Ovary (tissue), 3 donors: ENCODE results near the gene SOX5.

ENCODE experiments used
- CTCF ChIP-seq, 3 donors: fragments of 450-650 bp in 2 of 3; fragments of 200-600 bp in 1 of 3; IDR thresholded peaks; one replicate each; pipeline versions ENCODE4 v1.5.1 to v1.8.0; 2016 to 2022; ENCODE audit warnings: antibody characterized with exemption in 3 of 3, mild to moderate bottlenecking in 1 of 3
- EP300 ChIP-seq: sonication (generic); formaldehyde crosslinking; IDR thresholded peaks from one replicate; pipeline ENCODE4 v1.6.1; 2017; ENCODE audit warnings: antibody characterized with exemption
- POLR2A ChIP-seq: fragments of 450-650 bp; IDR thresholded peaks from one replicate; pipeline ENCODE4 v1.6.1; 2017; ENCODE audit warnings: antibody characterized with exemption, mild to moderate bottlenecking, moderate library complexity
- donor health status: DM: no; HTN: no; CAD: no.

DNA sequence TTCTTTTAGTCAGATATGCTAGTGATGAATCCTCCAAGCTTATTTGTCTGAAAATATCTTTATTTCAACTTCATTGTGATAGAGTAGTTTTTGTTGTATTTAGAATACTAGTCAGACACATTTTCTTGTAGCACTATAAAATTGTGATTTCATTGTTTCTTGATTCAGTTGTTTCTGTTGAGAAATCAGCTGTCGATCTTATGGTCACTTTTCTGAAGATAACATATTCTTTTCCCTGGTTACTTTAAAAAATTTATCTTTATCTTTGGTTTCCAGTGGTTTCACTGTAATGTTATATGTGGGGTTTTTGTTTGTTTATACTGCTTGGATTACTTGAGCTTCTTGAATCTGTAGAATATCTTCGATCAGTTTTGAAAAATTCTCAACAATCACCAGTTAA lies 426.1 kb downstream of the SOX5 start:
- TF ChIP-seq CTCF (IDR thresholded peaks at IDR 0.05) (no peak), POLR2A (no peak), EP300 (no peak)
